NOMO-1 treated with dmso at 0.1 percent for 144 hours (cell line): ENCODE data around the gene RAPGEF6.
"Not testable (repeated sequence)": the region's sequence is repeated elsewhere in the genome, so short reads cannot be mapped to it uniquely, and the experiment has no call there.

Experiments used
- DNase-seq: peaks from one replicate; lab custom pipeline; 2025; ENCODE audit not compliant: unreplicated experiment; lab: John Stamatoyannopoulos, UW

Gene RAPGEF6

GRCh38 chr5:131608597-131608996 lies 26.4 kb downstream of the RAPGEF6 start:
- no peak for DNase-seq

- no peak for DNase-seq
These were observed 27.0 kb downstream of the RAPGEF6 start for GRCh38 chr5:131607903-131608540.

GRCh38 chr5:131607418-131607817 lies 27.6 kb downstream of the RAPGEF6 start:
- no peak for DNase-seq

GRCh38 chr5:131605086-131605485 lies 29.9 kb downstream of the RAPGEF6 start:
- DNase-seq = no peak

DNA sequence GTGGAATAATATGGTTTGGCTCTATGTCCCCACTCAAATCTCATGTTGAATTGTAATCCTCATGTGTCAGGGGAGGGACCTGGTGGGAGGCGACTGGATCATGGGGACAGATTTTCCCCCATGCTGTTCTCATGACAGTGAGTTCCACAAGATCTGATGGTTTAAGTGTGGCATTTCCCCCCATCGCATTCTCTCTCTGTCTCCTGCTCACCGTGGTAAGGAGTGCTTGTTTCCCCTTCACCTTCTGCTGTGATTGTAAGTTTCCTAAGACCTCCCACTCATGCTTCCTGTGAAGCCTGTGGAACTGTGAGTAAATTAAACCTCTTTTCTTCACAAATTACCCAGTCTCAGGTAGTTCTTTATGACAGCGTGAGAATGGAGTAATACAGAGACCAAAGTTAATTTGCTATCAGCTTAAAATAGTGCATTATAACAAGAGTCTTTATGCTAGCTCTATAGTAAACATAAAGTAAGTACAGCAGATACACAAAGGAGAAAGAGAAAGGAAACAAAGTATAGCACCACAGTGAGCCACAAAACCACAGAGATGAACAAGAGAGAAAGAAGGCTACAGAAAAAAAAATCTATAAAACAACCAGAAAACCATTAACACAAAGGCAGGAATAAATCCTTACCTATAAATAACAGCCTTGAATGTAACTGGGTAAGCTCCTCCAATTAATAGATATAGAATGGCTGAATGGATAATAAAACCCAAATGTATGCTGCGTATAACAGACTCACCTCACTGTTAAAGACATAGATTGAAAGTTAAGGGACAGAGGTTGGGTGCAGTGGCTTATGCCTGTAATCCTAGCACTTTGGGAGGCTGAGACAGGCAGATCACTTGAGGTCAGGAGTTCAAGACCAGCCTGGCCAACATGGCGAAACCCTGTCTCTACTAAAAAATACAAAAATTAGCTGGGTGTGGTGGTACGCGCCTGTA lies 39.7 kb downstream of the RAPGEF6 start:
- no peak for DNase-seq

DNA sequence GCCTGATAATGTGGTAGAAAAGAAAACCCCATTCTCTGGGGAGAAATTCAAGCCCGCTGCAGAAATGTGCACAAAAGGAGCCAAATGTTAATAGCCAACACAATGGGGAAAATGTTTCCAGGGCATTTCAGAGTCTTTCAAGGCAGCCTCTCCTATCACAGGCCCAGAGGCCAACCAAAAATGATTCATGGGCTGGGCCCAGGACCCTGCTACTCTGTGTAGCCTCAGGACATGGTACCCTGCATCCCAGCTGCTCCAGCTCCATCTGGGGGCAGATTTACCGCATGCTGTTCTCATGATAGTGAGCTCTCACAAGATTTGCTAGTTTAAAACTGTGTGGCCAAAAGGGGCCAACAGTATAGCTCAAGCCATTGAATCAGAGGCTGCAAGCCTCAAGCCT lies 41.1 kb downstream of the RAPGEF6 start:
- DNase-seq = no peak

DNA sequence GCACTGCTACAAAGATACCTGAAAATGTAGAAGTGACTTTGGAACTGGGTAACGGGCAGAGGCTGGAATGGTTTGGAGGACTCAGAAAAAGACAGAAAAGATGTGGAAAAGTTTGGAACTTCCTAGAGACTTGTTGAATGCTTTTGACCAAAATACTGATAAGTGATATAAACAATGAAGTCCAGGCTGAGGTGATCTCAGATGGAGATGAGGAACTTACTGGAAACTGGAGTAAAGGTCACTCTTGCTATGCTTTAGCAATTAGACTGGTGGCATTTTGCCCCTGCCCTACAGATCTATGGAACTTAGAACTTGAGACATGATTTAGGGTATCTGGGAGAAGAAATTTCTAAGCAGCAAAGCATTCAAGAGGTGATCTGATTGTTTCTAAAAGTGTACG lies 41.6 kb downstream of the RAPGEF6 start:
- DNase-seq = not testable (repeated sequence)

DNA sequence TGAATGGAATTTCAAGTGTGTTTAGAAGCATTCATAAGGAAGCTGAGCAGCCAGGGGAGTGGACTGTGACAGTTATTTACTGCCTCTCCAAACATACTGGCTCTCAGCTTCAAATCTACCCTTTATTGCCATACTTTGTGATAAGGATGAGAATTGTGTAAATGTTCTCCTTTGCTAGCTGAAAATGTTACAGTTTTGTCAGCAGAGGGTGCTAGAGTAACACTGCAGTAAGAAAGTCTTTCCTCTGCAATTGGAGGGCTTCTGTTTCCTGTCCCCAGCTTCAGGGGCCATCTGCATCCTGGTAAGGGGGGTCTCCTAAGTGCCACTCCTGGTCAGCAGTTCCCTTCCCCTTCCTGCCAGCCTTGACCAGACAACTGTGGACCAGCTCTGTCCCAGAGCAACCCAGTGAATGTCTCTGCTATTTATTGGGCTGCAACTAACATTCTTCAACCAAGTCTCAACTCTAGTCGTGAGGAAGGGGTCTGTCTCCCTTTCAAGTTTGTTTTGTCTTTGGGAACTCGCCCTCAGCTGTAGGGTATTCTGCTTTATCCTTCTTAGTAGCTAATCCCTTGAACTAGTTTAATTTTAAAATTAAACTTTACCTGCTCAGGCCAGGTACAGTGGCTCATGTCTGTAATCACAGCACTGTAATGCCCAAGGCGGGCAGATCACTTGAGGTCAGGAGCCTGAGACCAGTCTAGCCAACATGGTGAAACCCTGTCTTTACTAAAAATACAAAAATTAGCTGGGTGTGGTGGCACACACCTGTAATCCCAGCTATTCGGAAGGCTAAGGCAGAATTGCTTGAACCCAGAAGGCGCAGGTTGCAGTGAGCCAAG lies 45.3 kb downstream of the RAPGEF6 start:
- DNase-seq = no peak

DNA sequence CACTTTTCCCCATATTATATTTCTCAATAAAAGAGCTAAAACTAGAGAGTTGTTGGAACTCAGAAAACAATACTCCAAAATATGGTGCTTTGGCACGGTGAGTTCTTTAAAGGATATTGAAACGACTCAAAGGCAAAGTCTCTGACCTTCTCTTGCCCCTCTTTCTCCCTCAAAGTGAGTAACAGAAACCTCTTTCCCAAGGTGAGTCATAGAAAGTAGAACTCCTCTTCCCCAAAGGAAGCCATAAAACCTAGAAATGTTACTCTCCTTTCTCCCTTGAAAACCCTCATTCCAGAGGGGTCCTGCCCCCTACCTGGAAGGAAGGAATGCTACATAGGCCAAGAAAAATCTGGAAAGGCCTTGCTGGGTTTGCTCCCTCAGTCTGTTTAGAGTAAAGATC lies 47.5 kb downstream of the RAPGEF6 start:
- no peak for DNase-seq

DNA sequence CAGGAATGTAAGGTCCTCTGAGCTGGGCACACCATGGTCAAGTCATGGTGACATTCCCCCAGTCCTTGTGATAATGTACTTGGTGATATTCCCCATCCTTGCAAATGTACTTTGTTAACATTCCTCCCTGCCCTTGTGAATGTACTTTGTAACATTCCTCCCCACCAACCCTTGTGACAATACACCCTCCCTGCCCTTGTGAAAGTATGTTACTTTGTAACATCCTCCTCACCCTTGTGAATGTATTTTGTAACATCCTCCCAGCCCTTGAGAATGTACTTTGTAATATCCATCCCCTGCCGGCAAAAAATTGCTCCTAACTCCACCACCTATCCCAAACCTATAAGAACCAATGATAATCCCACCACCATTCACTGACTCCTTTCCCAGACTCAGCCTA lies 53.3 kb downstream of the RAPGEF6 start:
- DNase-seq = no peak

DNA sequence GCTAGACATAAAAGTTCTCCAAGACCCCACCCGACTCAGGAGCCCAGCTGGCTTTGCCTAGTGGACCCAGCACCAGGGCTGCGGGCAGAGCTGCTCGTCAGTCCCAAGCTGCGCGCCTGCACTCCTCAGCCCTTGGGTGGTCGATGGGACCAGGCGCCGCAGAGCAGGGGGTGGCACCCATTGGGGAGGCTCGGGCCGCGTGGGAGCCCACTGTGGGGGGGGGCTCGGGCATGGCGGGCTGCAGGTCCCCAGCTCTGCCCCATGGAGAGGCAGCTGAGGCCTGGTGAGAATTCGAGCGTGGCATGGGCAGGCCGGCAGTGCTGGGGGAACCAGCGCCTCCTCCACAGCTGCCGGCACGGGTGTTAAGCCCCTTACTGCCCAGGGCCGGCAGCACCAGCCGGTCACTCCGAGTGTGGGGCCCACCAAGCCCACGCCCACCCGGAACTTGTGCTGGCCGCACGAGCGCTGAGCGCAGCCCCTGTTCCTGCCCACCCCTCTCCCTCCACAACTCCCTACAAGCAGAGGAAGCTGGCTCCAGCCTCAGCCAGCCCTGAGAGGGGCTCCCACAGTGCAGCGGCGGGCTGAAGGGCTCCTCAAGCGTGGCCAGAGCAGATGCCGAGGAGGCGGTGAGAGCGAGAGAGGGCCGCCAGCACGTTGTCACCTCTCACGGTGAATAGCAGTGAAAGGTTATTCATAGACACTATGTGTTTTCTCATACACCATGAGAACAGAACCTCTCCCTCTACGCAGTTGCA lies 54.9 kb downstream of the RAPGEF6 start:
- no peak for DNase-seq

- DNase-seq = no peak
These were observed 59.3 kb downstream of the RAPGEF6 start for GRCh38 chr5:131575660-131576227.

- no peak for DNase-seq
These were observed 63.3 kb downstream of the RAPGEF6 start for GRCh38 chr5:131571669-131572168.

DNA sequence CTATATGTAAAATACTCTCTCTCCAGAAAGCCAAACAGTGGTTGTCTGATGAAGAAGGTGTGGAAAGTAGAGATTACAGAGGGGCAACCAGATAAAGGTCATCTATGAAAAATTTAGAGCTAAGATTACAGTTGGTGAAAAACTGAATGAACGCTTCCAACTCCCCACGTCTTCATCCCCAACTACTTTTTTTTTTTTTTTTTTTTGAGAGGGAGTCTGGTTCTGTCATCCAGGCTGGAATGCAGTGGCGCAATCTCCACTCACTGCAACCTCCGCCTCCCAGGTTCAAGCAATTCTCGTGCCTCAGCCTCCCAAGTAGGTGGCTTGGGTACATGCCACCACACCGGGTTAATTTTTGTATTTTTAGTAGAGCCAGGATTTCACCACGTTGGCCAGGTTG lies 64.3 kb downstream of the RAPGEF6 start:
- DNase-seq = no peak

DNA sequence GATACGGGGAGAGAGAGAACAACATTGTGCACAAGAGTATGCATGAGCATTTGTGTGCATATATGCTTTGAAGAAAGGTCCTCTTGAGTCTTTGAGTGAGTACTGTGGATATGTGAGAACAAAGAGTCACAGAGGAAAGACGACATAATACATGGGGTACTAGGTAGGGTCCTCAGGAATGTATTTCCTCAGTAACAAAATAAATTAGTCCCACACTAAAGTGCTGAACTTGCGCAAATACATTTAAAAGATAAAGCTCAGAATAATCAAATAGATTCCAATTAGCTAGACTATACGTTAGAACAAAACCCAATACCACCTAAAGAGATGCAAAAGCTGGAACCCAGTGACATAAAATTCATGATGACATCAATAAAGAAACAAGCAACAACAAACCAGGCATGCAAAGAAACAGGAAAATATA lies 70.8 kb downstream of the RAPGEF6 start:
- no peak for DNase-seq

DNA sequence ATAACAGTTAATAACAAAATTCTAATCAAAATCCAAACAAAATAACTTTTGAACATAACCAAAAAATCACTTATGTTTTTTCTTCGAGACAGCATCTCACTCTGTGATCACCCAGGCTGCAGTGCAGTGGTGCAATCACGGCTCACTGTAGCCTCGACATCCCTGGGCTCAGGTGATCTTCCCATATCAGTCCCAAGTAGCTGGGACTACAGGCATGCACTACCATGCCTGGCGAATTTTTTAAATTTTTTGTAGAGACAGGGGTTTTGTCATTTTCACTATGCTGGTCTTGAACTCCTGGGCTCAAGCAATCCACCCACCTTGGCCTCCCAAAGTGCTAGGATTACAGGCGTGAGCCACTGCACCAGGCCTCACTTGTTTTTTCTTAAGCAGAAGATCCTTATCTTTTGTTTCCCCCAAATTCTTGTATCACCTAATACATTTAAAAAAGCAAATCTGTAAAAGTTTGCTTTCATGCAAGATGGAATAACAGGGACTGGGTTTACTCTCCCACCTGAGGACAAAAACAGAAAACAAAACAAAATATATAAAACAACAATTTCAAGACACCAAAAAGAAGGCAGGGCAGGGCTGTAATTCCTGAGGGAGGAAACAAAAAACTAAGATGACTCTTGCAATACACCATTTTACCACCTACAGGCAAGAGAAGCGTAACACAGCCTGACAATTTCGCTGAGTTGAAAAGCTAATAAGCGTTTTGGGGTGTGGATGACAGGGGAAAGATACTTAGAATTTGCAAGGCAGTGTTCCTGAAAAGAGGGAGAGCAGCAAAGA lies 71.4 kb downstream of the RAPGEF6 start:
- DNase-seq = no peak

DNA sequence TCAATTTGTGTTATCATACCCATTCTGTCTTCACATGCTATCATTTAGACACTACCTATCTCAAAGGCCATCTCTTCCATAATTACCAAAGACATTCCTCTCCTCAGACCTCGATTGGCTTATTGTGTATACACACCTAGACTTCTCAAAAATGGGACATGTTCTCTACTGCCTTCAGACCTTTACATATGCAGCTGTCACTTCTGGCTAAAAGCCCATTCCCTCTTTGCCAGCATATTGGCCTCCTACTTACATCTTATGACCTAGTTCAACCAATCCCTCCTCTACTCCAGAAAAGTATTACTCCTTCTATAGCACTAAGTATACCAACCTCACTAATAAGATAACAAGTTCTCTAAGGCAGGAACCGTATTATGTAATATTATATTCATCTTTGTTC lies 84.4 kb downstream of the RAPGEF6 start:
- no peak for DNase-seq

DNA sequence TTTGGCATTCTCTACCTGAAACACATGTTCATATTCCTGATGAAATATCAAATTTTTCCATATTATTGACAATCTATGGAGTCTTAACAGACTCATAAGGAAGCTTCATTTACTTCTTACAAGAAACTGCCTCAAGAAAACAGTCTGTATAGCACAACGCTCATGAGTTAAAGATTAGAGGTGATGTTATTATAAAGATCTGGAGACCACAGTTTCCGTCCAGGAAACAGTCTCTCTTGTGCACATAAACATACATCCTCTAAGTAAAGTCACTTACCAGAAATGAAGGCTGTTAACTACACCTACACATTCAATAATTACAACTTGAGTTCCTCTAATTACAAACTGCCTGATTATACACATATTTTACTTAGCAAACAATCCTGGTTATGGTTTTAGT lies 86.9 kb downstream of the RAPGEF6 start:
- DNase-seq = no peak

GRCh38 chr5:131545845-131546244 lies 89.2 kb downstream of the RAPGEF6 start:
- no peak for DNase-seq
